HEK293T (cell line): Measurements from ENCODE around the gene FGFRL1.

Experiments used
- CTCF ChIA-PET: fragments of 350-600 bp; formaldehyde crosslinking; extraction: SDS; loops from one replicate; lab custom pipeline; 2021; ENCODE audit warnings: antibody characterized with exemption, inconsistent platforms; lab: Yijun Ruan, JAX
- POLR2A ChIA-PET: fragments of 350-600 bp; formaldehyde crosslinking; extraction: SDS; loops from one replicate; lab custom pipeline; 2020; ENCODE audit warnings: antibody characterized with exemption, inconsistent platforms; lab: Yijun Ruan, JAX
- DNase-seq: peaks from one replicate; pipeline ENCODE4 v3.0.0; 2012; ENCODE audit warnings: mixed read lengths; ENCODE audit errors: extremely low spot score
- ARNT ChIP-seq: fragments of 450-650 bp; IDR thresholded peaks from 2 replicates; pipeline ENCODE4 v1.6.1; 2017; ENCODE audit warnings: mild to moderate bottlenecking
- BHLHE40 ChIP-seq: fragments of 450-650 bp; IDR thresholded peaks from 2 replicates; pipeline ENCODE4 v1.6.1; 2016; ENCODE audit warnings: mild to moderate bottlenecking, moderate library complexity, borderline replicate concordance
- CTBP1 ChIP-seq: fragments of 450-650 bp; IDR thresholded peaks from 2 replicates; pipeline ENCODE4 v1.6.1; 2016; ENCODE audit warnings: borderline replicate concordance
- ELF4 ChIP-seq: fragments of 450-650 bp; IDR thresholded peaks from 2 replicates; pipeline ENCODE4 v1.6.1; 2017; ENCODE audit warnings: antibody characterized with exemption
- FOXA1 ChIP-seq: fragments of 450-650 bp; IDR thresholded peaks from 2 replicates; pipeline ENCODE4 v1.6.1; 2016; ENCODE audit warnings: mild to moderate bottlenecking
- FOXK2 ChIP-seq: fragments of 450-650 bp; IDR thresholded peaks from 2 replicates; pipeline ENCODE4 v1.6.1; 2016; ENCODE audit warnings: mild to moderate bottlenecking
- FOXM1 ChIP-seq: fragments of 450-650 bp; IDR thresholded peaks from 2 replicates; pipeline ENCODE4 v1.6.1; 2017; ENCODE audit warnings: mild to moderate bottlenecking, borderline replicate concordance
- HDGF ChIP-seq: fragments of 450-650 bp; IDR thresholded peaks from 2 replicates; pipeline ENCODE4 v1.6.1; 2017; ENCODE audit warnings: antibody characterized with exemption, borderline replicate concordance
- L3MBTL2 ChIP-seq: fragments of 450-650 bp; conservative IDR thresholded peaks from 2 replicates; pipeline ENCODE4 v1.6.1; 2016; ENCODE audit warnings: mild to moderate bottlenecking
- LEF1 ChIP-seq: fragments of 450-650 bp; IDR thresholded peaks from 2 replicates; pipeline ENCODE4 v1.6.1; 2017; ENCODE audit warnings: mild to moderate bottlenecking, borderline replicate concordance
- NFRKB ChIP-seq: fragments of 450-650 bp; IDR thresholded peaks from 2 replicates; pipeline ENCODE4 v1.6.1; 2016; ENCODE audit warnings: mild to moderate bottlenecking, moderate library complexity
- SP1 ChIP-seq: fragments of 450-650 bp; IDR thresholded peaks from 2 replicates; pipeline ENCODE4 v1.6.1; 2017
- SUZ12 ChIP-seq: fragments of 450-650 bp; IDR thresholded peaks from 2 replicates; pipeline ENCODE4 v1.6.1; 2016; ENCODE audit warnings: mild to moderate bottlenecking
- TARDBP ChIP-seq: fragments of 450-650 bp; IDR thresholded peaks from 2 replicates; pipeline ENCODE4 v1.6.1; 2016
- ZNF384 ChIP-seq: fragments of 450-650 bp; IDR thresholded peaks from 2 replicates; pipeline ENCODE4 v1.6.1; 2016
- TF ChIP-seq, protein P1 (sequence below): fragments of 450-650 bp; IDR thresholded peaks from 2 replicates; pipeline ENCODE4 v1.6.1; 2016

The FGFRL1 gene

DNA sequence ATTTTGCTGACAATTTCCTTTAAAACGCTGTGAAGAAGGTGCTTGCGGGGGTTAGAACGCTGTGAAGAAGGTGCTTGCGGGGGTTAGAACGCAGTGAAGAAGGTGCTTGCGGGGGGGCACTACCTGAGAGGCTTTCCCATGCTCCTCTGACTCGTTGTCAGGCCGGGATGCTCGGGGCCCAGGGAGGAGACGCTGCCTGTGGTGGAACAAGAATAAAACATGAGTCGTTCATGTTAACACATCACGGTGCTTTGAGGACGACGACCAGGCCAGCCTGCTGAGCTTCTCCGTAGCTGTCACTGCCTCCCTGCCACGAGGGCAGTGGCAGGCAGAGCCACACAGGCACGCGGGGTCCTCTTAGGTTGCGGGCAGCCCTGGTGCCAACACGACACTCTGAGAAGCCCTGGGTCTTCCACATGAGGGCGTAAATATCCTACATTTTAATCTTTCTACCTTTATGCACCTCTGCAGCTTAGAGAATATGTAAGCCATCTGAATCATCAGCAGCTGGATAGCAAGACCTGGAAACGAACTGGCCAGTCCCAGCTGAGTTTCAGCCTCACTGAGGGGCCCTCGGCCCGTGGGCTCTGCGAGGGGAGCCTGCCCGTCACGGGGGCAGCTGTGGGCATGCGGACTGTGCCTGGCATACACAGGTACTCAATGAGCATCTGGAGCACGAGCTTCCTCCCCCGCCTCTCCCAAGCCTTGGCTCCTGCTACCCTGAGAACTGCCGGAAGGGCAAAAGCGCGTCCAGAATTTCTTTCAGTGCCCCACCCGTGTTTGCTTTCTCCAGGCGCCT, 47.0 kb downstream of the FGFRL1 start:
- ChIA-PET CTCF (no interaction called here), POLR2A (no interaction called here)
- TF ChIP-seq ARNT (no peak), ZNF384 (no peak)
- TF ChIP-seq, protein P1, sequence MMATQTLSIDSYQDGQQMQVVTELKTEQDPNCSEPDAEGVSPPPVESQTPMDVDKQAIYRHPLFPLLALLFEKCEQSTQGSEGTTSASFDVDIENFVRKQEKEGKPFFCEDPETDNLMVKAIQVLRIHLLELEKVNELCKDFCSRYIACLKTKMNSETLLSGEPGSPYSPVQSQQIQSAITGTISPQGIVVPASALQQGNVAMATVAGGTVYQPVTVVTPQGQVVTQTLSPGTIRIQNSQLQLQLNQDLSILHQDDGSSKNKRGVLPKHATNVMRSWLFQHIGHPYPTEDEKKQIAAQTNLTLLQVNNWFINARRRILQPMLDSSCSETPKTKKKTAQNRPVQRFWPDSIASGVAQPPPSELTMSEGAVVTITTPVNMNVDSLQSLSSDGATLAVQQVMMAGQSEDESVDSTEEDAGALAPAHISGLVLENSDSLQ: no peak

GRCh38 chr4:1058997-1059665, 47.7 kb downstream of the FGFRL1 start:
- POLR2A ChIA-PET: no interaction called here
- no peak for DNase-seq

More for the DNA sequence above, 47.0 kb downstream of the FGFRL1 start:
- no peak for DNase-seq

GRCh38 chr4:1060121-1060520, 48.7 kb downstream of the FGFRL1 start:
- CTCF ChIA-PET: no interaction called here
- no peak for TF ChIP-seq FOXA1
- no peak for TF ChIP-seq FOXM1
- TF ChIP-seq NFRKB: no peak
- DNase-seq: no peak
- POLR2A ChIA-PET: no interaction called here

More at GRCh38 chr4:1058997-1059665, 47.7 kb downstream of the FGFRL1 start:
- no peak for TF ChIP-seq ZNF384
- no peak for TF ChIP-seq FOXK2
- no peak for TF ChIP-seq TARDBP
- no peak for TF ChIP-seq LEF1
- TF ChIP-seq BHLHE40: no peak
- TF ChIP-seq ELF4: no peak
- TF ChIP-seq, protein P1: no peak
- no peak for TF ChIP-seq ARNT
- TF ChIP-seq FOXA1: no peak
- TF ChIP-seq L3MBTL2: no peak
- CTCF ChIA-PET: no interaction called here

GRCh38 chr4:1060621-1061020, 49.2 kb downstream of the FGFRL1 start:
- no peak for TF ChIP-seq FOXK2
- no peak for TF ChIP-seq SP1
- no peak for TF ChIP-seq HDGF
- TF ChIP-seq TARDBP: no peak
- TF ChIP-seq FOXM1: no peak
- TF ChIP-seq CTBP1: no peak
- TF ChIP-seq, protein P1: no peak
- no peak for TF ChIP-seq ARNT
- DNase-seq: no peak
- ChIA-PET POLR2A (no interaction called here), CTCF (no interaction called here)

DNA sequence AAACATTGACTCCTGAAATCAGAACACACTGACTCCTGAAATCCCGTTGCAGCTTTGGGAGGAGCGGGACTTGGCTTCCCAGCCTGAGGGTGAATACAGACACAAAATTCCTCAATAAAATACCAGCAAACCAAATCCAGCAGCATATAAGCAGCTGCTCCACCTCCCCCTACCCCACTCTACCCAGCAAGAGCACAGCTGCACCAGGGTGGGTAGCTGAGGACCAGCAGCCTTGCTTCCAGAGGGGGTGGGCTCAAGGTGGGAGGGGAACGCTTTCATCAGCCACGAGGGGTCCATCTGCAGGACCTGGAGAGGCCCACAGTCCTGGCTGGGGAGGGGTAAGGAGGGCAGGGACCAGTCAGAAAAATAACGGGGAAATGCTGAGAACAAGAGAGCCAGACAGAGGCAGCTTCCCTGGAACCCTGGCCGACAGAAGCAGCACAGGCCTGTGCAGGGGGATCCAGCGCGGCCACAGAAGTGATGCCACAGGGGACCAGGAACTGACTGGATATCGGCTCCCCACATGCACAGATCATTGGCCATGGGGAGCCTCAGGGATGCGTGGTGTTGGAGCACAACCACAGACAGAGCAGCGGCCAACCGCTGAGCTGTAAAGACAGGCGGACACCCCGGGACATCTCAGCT, 49.8 kb downstream of the FGFRL1 start:
- DNase-seq: no peak
- TF ChIP-seq HDGF: no peak
- TF ChIP-seq FOXM1: no peak
- TF ChIP-seq TARDBP: no peak
- ChIA-PET CTCF (no interaction called here), POLR2A (no interaction called here)

DNA sequence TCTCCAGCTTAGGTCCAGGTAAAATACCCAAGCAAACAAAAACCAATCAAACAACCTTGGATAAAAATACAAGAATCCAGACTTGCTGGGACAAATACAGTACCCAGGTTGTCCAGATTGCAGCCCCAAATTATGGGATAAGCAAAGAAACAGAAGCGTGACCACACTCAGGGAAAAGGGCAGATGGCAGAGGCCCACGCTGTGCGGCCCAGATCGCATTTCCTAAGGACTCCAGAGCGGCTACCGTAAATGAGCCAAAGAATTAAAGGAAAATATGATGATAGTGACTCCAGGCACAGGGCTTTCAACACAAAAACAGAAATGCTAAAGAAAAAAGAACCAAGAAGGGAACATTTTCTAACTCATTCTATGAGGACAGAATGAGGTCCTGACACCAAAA, 50.3 kb downstream of the FGFRL1 start:
- CTCF ChIA-PET: no interaction called here
- POLR2A ChIA-PET: no interaction called here
- DNase-seq: no peak
- TF ChIP-seq FOXM1 (no peak), L3MBTL2 (no peak), FOXA1 (no peak), SP1 (no peak), ARNT (no peak), SUZ12 (no peak), ZNF384 (no peak), CTBP1 (no peak), FOXK2 (no peak), HDGF (no peak)

DNA sequence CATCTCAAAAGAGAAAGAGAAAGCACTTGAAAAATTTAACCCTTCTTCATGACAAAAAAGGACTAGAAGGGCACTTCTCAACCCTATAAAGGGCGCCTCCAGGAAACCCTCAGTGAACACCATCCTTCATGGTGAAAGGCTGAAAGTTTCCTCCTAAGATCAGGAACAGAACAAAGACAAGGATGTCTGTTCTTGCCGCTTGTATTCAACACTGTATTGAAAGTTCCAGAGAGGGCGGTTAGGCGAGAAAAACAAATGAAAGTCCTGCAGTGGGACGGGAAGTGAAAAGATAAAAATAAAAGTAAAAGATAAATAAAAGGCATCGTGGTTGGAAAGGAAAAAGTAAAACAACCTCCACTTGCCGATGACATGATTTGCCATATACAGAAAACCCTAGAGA, 51.0 kb downstream of the FGFRL1 start:
- DNase-seq: no peak
- CTCF ChIA-PET: no interaction called here
- TF ChIP-seq BHLHE40 (no peak), FOXA1 (no peak), LEF1 (no peak), SP1 (no peak), HDGF (no peak), SUZ12 (no peak), CTBP1 (no peak), FOXM1 (no peak), ARNT (no peak), ELF4 (no peak), TARDBP (no peak), ZNF384 (no peak), FOXK2 (no peak)
- POLR2A ChIA-PET: no interaction called here
